Esophagus squamous epithelium (tissue), 4 donors: ENCODE measurements around the gene CLCN7.

ENCODE experiments used
- POLR2A ChIP-seq, 4 donors: fragments of 450-650 bp; IDR thresholded peaks; one replicate each; pipeline ENCODE4 v1.6.1; 2017; ENCODE audit warnings: antibody characterized with exemption in 4 of 4, mild to moderate bottlenecking in 4 of 4, moderate library complexity in 3 of 4
- TF ChIP-seq, protein P1 (sequence below), 6 experiments: fragments of 450-650 bp in 4 of 6; fragments of 200-600 bp in 2 of 6; sonication (generic) in 2 of 6; IDR thresholded peaks; one replicate each; pipeline ENCODE4 v1.5.1; 2016 to 2019; ENCODE audit warnings: antibody characterized with exemption in 6 of 6, mild to moderate bottlenecking in 4 of 6, moderate library complexity in 4 of 6

DNA sequence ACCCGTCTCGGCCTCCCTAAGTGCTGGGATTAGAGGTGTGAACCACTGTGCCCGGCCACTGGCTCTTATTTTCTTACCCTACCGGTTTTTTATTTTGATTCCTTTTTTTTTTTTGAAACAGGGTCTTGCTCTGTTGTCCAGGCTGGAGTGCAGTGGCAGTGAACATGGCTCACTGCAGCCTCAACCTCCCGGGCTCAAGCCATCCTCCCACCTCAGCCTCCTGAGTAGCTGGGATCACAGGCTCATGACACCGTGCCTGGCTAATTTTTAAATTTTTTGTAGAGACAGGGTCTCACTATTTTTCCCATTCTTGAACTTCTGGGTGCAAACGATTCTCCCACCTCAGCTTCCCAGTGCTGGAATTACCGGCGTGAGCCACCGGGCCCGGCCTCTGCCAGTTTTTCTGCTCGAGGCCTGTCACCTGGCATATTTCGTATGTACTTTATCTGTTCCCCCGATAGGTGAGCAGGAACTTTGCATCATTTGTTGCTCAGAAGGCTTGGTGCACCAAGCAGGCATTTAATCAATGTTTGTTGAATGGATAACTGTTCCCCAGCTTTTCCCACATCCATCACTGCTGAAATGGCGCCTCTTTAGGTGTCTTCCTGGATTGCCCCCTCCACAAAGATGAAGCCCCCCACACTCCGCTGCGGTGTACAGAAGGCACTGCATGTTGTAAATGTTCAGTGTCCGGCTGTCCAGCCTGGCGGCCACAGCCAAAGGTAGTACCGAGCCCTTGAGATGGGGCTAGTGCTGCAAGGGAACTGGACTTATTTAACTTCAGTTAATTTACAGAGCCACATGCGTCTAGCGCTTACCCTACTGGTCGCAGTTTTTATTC lies 17.5 kb upstream of the CLCN7 start:
- TF ChIP-seq, protein P1, sequence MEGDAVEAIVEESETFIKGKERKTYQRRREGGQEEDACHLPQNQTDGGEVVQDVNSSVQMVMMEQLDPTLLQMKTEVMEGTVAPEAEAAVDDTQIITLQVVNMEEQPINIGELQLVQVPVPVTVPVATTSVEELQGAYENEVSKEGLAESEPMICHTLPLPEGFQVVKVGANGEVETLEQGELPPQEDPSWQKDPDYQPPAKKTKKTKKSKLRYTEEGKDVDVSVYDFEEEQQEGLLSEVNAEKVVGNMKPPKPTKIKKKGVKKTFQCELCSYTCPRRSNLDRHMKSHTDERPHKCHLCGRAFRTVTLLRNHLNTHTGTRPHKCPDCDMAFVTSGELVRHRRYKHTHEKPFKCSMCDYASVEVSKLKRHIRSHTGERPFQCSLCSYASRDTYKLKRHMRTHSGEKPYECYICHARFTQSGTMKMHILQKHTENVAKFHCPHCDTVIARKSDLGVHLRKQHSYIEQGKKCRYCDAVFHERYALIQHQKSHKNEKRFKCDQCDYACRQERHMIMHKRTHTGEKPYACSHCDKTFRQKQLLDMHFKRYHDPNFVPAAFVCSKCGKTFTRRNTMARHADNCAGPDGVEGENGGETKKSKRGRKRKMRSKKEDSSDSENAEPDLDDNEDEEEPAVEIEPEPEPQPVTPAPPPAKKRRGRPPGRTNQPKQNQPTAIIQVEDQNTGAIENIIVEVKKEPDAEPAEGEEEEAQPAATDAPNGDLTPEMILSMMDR (IDR thresholded peaks at IDR 0.05), result no peak
- TF ChIP-seq POLR2A (IDR thresholded peaks at IDR 0.05), result no peak
